BLaER1 treated with 17β-estradiol and CSF1 and Interleukin-3, amounts not matched to agents 10 nM and 100 nM (cell line): ENCODE measurements around the gene MCHR1.
A peak's percentile ranks its signal among the peaks of the same experiment; 100 is the strongest.

Experiments
- H3K27ac ChIP-seq, 11 experiments: shearing (Covaris generic); formaldehyde crosslinking; 2 replicates each; pipeline ENCODE4 v1.8.1; 2022
- H3K27me3 ChIP-seq, 11 experiments: shearing (Covaris generic); formaldehyde crosslinking; 2 replicates each; pipeline ENCODE4 v1.8.1; 2022
- H3K36me3 ChIP-seq, 11 experiments: shearing (Covaris generic); formaldehyde crosslinking; 2 replicates each; pipeline ENCODE4 v1.8.1; 2022
- H3K4me1 ChIP-seq, 10 experiments: shearing (Covaris generic); formaldehyde crosslinking; 2 replicates each; pipeline ENCODE4 v1.8.1; 2022
- H3K4me2 ChIP-seq, 11 experiments: shearing (Covaris generic); formaldehyde crosslinking; 2 replicates each; pipeline ENCODE4 v1.8.1; 2022
- H3K4me3 ChIP-seq, 10 experiments: shearing (Covaris generic); formaldehyde crosslinking; 2 replicates each; pipeline ENCODE4 v1.8.1; 2022
- H3K9ac ChIP-seq, 11 experiments: shearing (Covaris generic); formaldehyde crosslinking; 2 replicates each; pipeline ENCODE4 v1.8.1; 2022
- H3K9me3 ChIP-seq, 11 experiments: shearing (Covaris generic); formaldehyde crosslinking; replicated peaks in 1 of 11; 2 replicates each; pipeline ENCODE4 v1.8.1; 2022
- H4K20me1 ChIP-seq, 11 experiments: shearing (Covaris generic); formaldehyde crosslinking; 2 replicates each; pipeline ENCODE4 v1.8.1; 2022
- Cebpa-rat ChIP-seq, 11 experiments: shearing (Covaris generic); IDR thresholded peaks; 2 replicates each; pipeline ENCODE4 v1.8.1; 2022

Gene MCHR1

DNA sequence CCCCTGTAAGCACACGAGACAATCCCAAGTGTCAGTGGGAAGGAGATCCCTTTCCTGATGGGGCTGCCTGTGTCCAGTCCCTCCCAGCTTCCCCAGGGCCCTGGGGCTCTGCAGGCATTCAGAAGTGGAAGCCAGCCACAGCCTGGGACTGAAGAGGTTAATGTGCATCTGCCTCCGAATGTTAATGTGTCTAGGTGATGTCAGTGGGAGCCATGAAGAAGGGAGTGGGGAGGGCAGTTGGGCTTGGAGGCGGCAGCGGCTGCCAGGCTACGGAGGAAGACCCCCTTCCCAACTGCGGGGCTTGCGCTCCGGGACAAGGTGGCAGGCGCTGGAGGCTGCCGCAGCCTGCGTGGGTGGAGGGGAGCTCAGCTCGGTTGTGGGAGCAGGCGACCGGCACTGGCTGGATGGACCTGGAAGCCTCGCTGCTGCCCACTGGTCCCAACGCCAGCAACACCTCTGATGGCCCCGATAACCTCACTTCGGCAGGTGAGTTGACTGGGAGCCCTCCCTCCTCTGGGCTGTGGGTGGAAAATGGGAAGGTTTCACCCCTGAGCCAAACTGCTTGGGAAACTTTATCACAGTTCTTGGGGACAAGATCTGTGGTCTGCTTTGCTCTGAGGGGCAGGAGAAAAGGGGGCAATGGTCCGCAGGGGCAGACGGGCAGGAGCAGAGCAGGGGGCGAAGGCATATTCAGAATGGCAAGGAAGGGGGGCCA is at the start of gene MCHR1:
Gene MCHR1, plus strand, starts transcription at position 236 of the 715 bp plus-strand sequence. Its CDS starts 169 bp downstream, at position 405.
- peak within 1 kb of the TSS in 8 of 11 experiments; percentile 1 to 41 (median 16); a peak in 8 of 22 replicates for H3K4me2 ChIP-seq
- 0 out of 22 replicates have a peak within 1 kb of the TSS, but pooled peaks of 1 of the 11 experiments have one; percentile 7 for H3K9ac ChIP-seq
- no peaks in the 10 kb centered on the region for H4K20me1 ChIP-seq
- H3K27ac ChIP-seq = no peak within 1 kb of the TSS
- no peaks in the 10 kb centered on the region for H3K36me3 ChIP-seq
- H3K4me3 ChIP-seq = no peak within 1 kb of the TSS
- no peaks in the 10 kb centered on the region for H3K9me3 ChIP-seq
- H3K27me3 ChIP-seq = no peaks in the 10 kb centered on the region
- H3K4me1 ChIP-seq = peaks cover 25 to 50% (median 33%) of the 10 kb centered on the region in 10 experiments
- TF ChIP-seq Cebpa-rat (IDR thresholded peaks at IDR 0.05) = no peak

DNA sequence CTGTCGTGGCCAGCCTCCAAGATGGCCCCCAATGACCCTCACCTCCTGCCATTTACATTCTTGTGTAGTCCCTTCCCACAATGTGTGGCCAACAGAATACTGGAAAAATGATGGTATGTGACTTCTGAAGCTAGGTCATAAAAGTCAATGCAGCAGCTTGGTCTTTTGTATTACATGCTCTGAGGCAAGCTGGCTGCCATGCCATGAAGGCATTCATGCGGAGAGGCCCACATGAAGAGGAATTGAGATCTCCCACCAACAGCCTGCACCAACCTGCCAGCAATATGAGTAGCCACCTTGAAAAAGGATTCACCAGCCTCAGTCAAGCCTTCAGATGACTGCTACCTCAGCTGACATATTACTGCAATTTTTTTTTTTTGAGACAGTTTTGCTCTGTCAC is 47.4 kb upstream of the MCHR1 start:
- Histone ChIP-seq H4K20me1 (peaks cover 56 to 93% (median 86%) of the 10 kb centered on the region in 11 experiments; a peak in 21 of 22 replicates), H3K36me3 (peaks cover 0 to 9% (median 0%) of the 10 kb centered on the region in 11 experiments; a peak in 2 of 22 replicates), H3K4me3 (no peak overlapping the region), H3K9ac (no peak overlapping the region), H3K4me2 (peak overlapping the region in 5 of 11 experiments; percentile 4 to 38 (median 13); a peak in 4 of 22 replicates), H3K27ac (no peak overlapping the region), H3K27me3 (no peaks in the 10 kb centered on the region), H3K4me1 (peaks cover 23 to 74% (median 36%) of the 10 kb centered on the region in 10 experiments), H3K9me3 (no peaks in the 10 kb centered on the region)
- no peak for TF ChIP-seq Cebpa-rat (IDR thresholded peaks at IDR 0.05)

DNA sequence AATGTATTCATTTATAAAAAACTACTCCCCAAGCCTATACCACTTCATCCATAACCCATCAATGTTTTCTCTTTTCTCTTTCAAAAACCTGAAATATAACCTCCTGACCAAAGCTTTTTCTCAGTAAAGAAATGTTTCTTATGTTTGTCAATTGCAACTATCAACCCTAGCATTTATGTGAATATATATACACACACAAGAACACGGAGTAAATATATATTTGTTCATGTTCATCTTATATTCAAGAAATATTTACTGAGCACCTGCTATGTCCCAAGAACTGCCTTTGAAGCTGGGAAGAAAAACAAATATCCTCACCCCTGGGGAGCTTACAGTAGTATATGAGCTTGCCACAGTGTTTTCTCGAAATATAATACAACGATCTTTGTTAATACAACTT is 46.2 kb upstream of the MCHR1 start:
- Histone ChIP-seq H3K27ac (no peak overlapping the region), H3K27me3 (no peaks in the 10 kb centered on the region), H3K9ac (no peak overlapping the region), H3K36me3 (peaks cover 0 to 9% (median 0%) of the 10 kb centered on the region in 11 experiments; a peak in 2 of 22 replicates), H3K4me2 (peak overlapping the region in 1 of 11 experiments; percentile 38; a peak in 1 of 22 replicates), H4K20me1 (peaks cover 46 to 82% (median 75%) of the 10 kb centered on the region in 11 experiments; a peak in 21 of 22 replicates), H3K9me3 (no peaks in the 10 kb centered on the region), H3K4me1 (peaks cover 30 to 68% (median 43%) of the 10 kb centered on the region in 10 experiments), H3K4me3 (no peak overlapping the region)
- no peak for TF ChIP-seq Cebpa-rat (IDR thresholded peaks at IDR 0.05)

DNA sequence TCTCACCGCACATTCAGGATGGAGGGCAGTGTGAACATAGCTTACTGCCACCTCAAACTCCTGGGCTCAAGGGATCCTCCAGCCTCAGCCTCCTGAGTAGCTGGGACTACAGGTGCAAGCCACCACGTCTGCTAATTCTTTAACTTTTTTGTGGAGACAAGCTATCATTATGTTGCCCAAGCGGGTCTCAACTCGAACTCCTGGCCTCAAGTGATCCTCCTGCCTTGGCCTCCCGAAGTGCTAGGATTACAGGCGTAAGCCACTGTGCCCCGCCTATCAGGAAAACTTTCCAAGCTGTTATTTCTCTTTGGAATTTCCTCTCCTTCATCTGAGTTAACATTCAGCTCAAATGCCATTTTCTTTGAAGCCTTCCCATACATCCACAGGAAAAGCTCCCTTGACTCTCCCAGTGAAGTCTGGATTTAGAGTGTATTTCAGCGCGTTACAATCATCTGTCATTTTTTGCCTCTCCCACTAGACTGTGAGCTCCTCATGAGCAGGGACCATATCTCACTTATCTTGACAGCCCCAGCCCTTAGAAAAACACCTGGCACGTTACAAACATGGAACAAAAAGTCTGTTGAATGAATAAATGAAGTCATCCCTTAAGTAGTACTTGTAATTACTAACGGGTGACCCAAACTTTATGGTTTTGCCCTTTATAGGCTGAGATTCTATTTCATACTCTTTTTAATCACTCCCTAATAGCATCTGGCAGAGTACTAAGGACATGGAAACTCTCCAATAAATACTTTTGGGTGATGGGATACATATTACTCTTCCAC is 45.0 kb upstream of the MCHR1 start:
- Histone ChIP-seq H3K4me1 (peaks cover 23 to 58% (median 39%) of the 10 kb centered on the region in 10 experiments), H3K9ac (peak overlapping the region in 3 of 11 experiments; percentile 88 to 94 (median 89); a peak in 4 of 22 replicates), H3K9me3 (no peaks in the 10 kb centered on the region), H4K20me1 (peaks cover 40 to 69% (median 62%) of the 10 kb centered on the region in 11 experiments; a peak in 20 of 22 replicates), H3K27ac (no peak overlapping the region), H3K4me3 (peak overlapping the region in 2 of 10 experiments; percentile 83 to 97; a peak in 6 of 20 replicates), H3K4me2 (peak overlapping the region; percentile 90 to 99 (median 97); a peak in 21 of 22 replicates), H3K27me3 (no peaks in the 10 kb centered on the region), H3K36me3 (peaks cover 0 to 9% (median 0%) of the 10 kb centered on the region in 11 experiments; a peak in 2 of 22 replicates)
- no peak for TF ChIP-seq Cebpa-rat (IDR thresholded peaks at IDR 0.05)

DNA sequence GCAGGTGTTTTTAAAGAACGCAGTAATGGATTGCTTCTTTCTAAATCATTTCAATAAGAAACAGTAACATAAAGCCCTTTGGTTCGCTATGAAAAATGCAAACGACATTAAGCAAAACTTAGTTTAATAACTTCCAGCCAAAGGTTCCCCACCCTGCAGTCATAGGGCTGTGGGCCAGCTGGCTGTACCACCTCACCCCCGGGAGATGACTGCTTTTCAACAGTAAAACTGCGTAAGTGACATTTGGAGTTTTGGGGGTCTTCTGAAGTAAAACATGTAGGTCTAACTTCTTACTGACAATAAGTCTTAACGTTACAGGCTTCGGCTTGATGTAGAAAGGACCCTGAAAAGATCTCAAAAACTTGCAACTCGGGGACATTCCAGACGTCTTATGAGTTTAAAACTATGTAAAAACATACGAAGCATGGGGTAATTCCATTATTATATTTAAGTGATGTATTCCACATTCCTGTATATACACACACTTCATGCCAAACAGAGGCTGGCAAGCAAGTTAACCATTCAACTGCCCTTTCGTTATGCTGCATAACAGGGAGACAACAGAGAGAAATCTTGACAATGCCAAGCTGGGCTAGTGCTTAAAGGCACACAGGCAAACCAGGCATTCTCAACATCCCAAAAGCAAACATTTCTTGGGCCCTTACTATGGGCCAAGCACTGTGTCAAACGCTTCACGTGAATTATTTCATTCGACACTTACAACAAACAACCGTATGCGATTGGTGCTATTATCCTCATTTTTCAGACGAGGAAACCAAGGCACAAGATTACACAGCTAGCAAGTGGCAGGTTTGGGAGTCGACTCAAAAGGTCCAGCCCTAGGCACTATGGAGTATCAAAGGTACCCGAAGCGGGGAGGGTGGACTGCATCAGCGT is 44.0 kb upstream of the MCHR1 start:
- Histone ChIP-seq H3K27ac (peak overlapping the region in 7 of 11 experiments; percentile 78 to 90 (median 86); a peak in 12 of 22 replicates), H3K9ac (peak overlapping the region; percentile 77 to 94 (median 89)), H4K20me1 (peaks cover 37 to 60% (median 53%) of the 10 kb centered on the region in 11 experiments; a peak in 20 of 22 replicates), H3K4me2 (peak overlapping the region; percentile 90 to 99 (median 97)), H3K9me3 (no peaks in the 10 kb centered on the region), H3K4me3 (peak overlapping the region; percentile 74 to 98 (median 85)), H3K27me3 (no peaks in the 10 kb centered on the region), H3K4me1 (peaks cover 23 to 48% (median 39%) of the 10 kb centered on the region in 10 experiments), H3K36me3 (peaks cover 0 to 9% (median 0%) of the 10 kb centered on the region in 11 experiments; a peak in 2 of 22 replicates)
- TF ChIP-seq Cebpa-rat (IDR thresholded peaks at IDR 0.05) = no peak

DNA sequence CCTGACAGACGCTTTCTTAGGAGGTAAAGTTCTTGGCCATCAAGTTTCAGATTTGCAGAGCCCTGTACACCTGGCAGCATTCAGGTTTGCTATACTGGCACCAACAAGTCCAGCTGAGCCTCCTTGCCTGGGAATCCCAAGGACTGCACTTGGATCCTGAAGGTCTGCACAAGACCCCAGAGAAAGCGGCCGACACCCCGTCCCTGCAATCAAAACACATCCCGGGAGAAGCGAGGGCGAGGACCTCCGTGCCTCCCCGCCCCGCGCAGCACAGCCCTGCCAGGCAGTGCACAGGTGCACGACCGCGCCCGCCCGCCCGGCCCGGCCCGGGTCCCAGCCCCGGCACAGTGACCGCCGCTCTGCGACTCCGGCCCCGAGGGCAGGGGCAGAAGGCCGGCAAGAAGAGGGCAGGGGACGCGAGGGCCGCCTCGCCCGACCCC is 43.3 kb upstream of the MCHR1 start:
- Histone ChIP-seq H3K4me2 (peak overlapping the region; percentile 90 to 99 (median 97)), H3K4me1 (peaks cover 23 to 44% (median 39%) of the 10 kb centered on the region in 10 experiments), H3K36me3 (peaks cover 0 to 9% (median 0%) of the 10 kb centered on the region in 11 experiments; a peak in 2 of 22 replicates), H4K20me1 (peaks cover 33 to 53% (median 47%) of the 10 kb centered on the region in 11 experiments; a peak in 20 of 22 replicates), H3K4me3 (peak overlapping the region; percentile 74 to 98 (median 85)), H3K27me3 (no peaks in the 10 kb centered on the region), H3K27ac (peak overlapping the region; percentile 64 to 90 (median 83)), H3K9ac (peak overlapping the region; percentile 77 to 94 (median 89)), H3K9me3 (no peaks in the 10 kb centered on the region)
- TF ChIP-seq Cebpa-rat (IDR thresholded peaks at IDR 0.05) = no peak

- peaks cover 33 to 47% (median 41%) of the 10 kb centered on the region in 11 experiments; a peak in 20 of 22 replicates for H4K20me1 ChIP-seq
- H3K4me1 ChIP-seq = peaks cover 23 to 42% (median 39%) of the 10 kb centered on the region in 10 experiments
- H3K27me3 ChIP-seq = no peaks in the 10 kb centered on the region
- peak within 1 kb of the TSS; percentile 64 to 90 (median 86) for H3K27ac ChIP-seq
- H3K9me3 ChIP-seq = no peaks in the 10 kb centered on the region
- H3K36me3 ChIP-seq = peaks cover 0 to 9% (median 0%) of the 10 kb centered on the region in 11 experiments; a peak in 2 of 22 replicates
- H3K4me2 ChIP-seq = peak within 1 kb of the TSS; percentile 90 to 99 (median 97)
- no peak for TF ChIP-seq Cebpa-rat (IDR thresholded peaks at IDR 0.05)
- peak within 1 kb of the TSS; percentile 74 to 98 (median 85) for H3K4me3 ChIP-seq
- H3K9ac ChIP-seq = peak within 1 kb of the TSS; percentile 77 to 94 (median 89)
Observed at GRCh38 chr22:40636380-40637182, 42.7 kb upstream of the MCHR1 start, which contains the start of gene MRTFA. Gene MRTFA, minus strand, starts transcription at chr22:40636719.
